Liver (tissue), 3 donors: ENCODE results near the gene TLR1.

ENCODE experiments used
- CTCF ChIP-seq: fragments of 150-350 bp; IDR thresholded peaks from 2 replicates; pipeline ENCODE4 v1.5.1; 2017; ENCODE audit warnings: improper control_type of control experiment, low read depth, low read length; ENCODE audit not compliant: missing input control
- EGR1 ChIP-seq, 2 donors: IDR thresholded peaks; 2 replicates each; pipeline ENCODE4 v1.6.1; 2016 to 2018; ENCODE audit warnings: antibody characterized with exemption in 2 of 2, low read depth in 2 of 2
- FOXA2 ChIP-seq: IDR thresholded peaks from 2 replicates; pipeline ENCODE4 v1.6.1; 2016; ENCODE audit warnings: antibody characterized with exemption
- JUND ChIP-seq, 2 donors: IDR thresholded peaks; 2 replicates each; pipeline ENCODE4 v1.6.1; 2016; ENCODE audit warnings: antibody characterized with exemption in 2 of 2
- MAX ChIP-seq: IDR thresholded peaks from 2 replicates; pipeline ENCODE4 v1.6.1; 2016; ENCODE audit warnings: antibody characterized with exemption
- RAD21 ChIP-seq, 2 donors: IDR thresholded peaks; 2 replicates each; pipeline ENCODE4 v1.6.1; 2016; ENCODE audit warnings: antibody characterized with exemption in 2 of 2, mild to moderate bottlenecking in 2 of 2
- RXRA ChIP-seq, 2 donors: IDR thresholded peaks; 2 replicates each; pipeline ENCODE4 v1.6.1; 2017 to 2018; ENCODE audit warnings: antibody characterized with exemption in 2 of 2, mild to moderate bottlenecking in 1 of 2
- TAF1 ChIP-seq: conservative IDR thresholded peaks from 2 replicates; pipeline ENCODE4 v1.6.1; 2016; ENCODE audit warnings: antibody characterized with exemption, mild to moderate bottlenecking
- TF ChIP-seq, protein P1 (sequence below): IDR thresholded peaks from 2 replicates; pipeline ENCODE4 v1.6.1; 2016; ENCODE audit warnings: antibody characterized with exemption
- TF ChIP-seq, protein P2 (sequence below): IDR thresholded peaks from 2 replicates; pipeline ENCODE4 v1.6.1; 2016; ENCODE audit warnings: antibody characterized with exemption, mild to moderate bottlenecking
- donor health status: healthy.
- donor health status: healthy.

- TF ChIP-seq CTCF (no peak), RAD21 (IDR thresholded peaks at IDR 0.05) (no peak), FOXA2 (no peak), RXRA (IDR thresholded peaks at IDR 0.05) (no peak), EGR1 (IDR thresholded peaks at IDR 0.05; ENCODE audit: low read depth in 2 of 2) (no peak), JUND (IDR thresholded peaks at IDR 0.05) (no peak), MAX (no peak), TAF1 (no peak)
- TF ChIP-seq, protein P1, sequence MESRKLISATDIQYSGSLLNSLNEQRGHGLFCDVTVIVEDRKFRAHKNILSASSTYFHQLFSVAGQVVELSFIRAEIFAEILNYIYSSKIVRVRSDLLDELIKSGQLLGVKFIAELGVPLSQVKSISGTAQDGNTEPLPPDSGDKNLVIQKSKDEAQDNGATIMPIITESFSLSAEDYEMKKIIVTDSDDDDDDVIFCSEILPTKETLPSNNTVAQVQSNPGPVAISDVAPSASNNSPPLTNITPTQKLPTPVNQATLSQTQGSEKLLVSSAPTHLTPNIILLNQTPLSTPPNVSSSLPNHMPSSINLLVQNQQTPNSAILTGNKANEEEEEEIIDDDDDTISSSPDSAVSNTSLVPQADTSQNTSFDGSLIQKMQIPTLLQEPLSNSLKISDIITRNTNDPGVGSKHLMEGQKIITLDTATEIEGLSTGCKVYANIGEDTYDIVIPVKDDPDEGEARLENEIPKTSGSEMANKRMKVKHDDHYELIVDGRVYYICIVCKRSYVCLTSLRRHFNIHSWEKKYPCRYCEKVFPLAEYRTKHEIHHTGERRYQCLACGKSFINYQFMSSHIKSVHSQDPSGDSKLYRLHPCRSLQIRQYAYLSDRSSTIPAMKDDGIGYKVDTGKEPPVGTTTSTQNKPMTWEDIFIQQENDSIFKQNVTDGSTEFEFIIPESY, result no peak
- TF ChIP-seq, protein P2, sequence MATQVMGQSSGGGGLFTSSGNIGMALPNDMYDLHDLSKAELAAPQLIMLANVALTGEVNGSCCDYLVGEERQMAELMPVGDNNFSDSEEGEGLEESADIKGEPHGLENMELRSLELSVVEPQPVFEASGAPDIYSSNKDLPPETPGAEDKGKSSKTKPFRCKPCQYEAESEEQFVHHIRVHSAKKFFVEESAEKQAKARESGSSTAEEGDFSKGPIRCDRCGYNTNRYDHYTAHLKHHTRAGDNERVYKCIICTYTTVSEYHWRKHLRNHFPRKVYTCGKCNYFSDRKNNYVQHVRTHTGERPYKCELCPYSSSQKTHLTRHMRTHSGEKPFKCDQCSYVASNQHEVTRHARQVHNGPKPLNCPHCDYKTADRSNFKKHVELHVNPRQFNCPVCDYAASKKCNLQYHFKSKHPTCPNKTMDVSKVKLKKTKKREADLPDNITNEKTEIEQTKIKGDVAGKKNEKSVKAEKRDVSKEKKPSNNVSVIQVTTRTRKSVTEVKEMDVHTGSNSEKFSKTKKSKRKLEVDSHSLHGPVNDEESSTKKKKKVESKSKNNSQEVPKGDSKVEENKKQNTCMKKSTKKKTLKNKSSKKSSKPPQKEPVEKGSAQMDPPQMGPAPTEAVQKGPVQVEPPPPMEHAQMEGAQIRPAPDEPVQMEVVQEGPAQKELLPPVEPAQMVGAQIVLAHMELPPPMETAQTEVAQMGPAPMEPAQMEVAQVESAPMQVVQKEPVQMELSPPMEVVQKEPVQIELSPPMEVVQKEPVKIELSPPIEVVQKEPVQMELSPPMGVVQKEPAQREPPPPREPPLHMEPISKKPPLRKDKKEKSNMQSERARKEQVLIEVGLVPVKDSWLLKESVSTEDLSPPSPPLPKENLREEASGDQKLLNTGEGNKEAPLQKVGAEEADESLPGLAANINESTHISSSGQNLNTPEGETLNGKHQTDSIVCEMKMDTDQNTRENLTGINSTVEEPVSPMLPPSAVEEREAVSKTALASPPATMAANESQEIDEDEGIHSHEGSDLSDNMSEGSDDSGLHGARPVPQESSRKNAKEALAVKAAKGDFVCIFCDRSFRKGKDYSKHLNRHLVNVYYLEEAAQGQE, result no peak
Measured at GRCh38 chr4:38795087-38795486, 9.5 kb downstream of the TLR1 start.
